Middle frontal gyrus (tissue), 1 donor: Measurements from ENCODE around the gene MAGEA3.
"Not testable (repeated sequence)": the region's sequence is repeated elsewhere in the genome, so short reads cannot be mapped to it uniquely, and the experiment has no call there.

ENCODE experiments used
- DNase-seq: peaks from one replicate; pipeline ENCODE4 v3.0.0-alpha.2; 2015; ENCODE audit warnings: low spot score; ENCODE audit errors: extremely low spot score

MAGEA3 gene

DNA sequence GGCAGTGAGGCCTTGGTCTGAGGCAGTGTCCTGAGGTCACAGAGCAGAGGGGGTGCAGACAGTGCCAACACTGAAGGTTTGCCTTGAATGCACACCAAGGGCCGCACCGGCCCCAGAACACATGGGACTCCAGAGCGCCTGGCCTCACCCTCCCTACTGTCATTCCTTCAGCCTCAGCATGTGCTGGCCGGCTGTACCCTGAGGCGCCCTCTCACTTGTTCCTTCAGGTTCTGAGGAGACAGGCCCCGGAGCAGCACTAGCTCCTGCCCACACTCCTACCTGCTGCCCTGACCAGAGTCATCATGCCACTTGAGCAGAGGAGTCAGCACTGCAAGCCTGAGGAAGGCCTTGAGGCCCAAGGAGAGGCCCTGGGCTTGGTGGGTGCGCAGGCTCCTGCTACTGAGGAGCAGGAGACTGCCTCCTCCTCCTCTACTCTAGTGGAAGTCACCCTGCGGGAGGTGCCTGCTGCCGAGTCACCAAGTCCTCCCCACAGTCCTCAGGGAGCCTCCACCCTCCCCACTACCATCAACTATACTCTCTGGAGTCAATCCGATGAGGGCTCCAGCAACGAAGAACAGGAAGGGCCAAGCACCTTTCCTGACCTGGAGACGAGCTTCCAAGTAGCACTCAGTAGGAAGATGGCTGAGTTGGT lies 37.4 kb downstream of the MAGEA3 start:
- no peak for DNase-seq

DNA sequence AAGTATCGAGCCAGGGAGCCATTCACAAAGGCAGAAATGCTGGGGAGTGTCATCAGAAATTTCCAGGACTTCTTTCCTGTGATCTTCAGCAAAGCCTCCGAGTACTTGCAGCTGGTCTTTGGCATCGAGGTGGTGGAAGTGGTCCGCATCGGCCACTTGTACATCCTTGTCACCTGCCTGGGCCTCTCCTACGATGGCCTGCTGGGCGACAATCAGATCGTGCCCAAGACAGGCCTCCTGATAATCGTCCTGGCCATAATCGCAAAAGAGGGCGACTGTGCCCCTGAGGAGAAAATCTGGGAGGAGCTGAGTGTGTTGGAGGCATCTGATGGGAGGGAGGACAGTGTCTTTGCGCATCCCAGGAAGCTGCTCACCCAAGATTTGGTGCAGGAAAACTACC lies 37.9 kb downstream of the MAGEA3 start:
- not testable (repeated sequence) for DNase-seq

DNA sequence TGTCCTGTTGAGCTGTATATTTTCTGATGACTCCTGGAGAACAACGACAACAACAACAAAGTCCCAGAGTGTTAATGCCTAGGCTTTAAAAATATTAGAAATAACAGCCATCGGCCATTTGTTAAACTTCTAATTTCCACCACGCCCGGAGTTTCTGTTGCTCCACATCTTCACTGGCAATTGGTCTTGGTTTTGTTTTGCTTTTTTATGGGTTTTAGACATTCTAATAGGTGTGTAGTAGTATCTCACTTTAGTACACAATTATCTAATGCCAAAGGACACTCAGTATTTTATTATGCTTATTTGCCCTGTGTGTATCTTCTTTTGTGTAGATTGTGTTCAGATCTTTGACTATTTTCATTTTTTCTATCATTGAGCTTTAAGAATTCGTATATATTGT lies 40.0 kb downstream of the MAGEA3 start:
- DNase-seq = no peak
